PC-9 (cell line): ENCODE data around the gene SPHK2.
"Not testable (repeated sequence)": the region's sequence is repeated elsewhere in the genome, so short reads cannot be mapped to it uniquely, and the experiment has no call there.

ENCODE experiments used
- EZH2 ChIP-seq: fragments of 200-600 bp; sonication (generic); IDR thresholded peaks from 2 replicates; pipeline ENCODE4 v1.8.0; 2017; ENCODE audit warnings: antibody characterized with exemption, low read depth
- TF ChIP-seq, protein P1 (sequence below): fragments of 200-600 bp; sonication (generic); conservative IDR thresholded peaks from 2 replicates; pipeline ENCODE4 v1.6.1; 2017; ENCODE audit warnings: mixed run types, antibody characterized with exemption, mild to moderate bottlenecking, moderate library complexity

DNA sequence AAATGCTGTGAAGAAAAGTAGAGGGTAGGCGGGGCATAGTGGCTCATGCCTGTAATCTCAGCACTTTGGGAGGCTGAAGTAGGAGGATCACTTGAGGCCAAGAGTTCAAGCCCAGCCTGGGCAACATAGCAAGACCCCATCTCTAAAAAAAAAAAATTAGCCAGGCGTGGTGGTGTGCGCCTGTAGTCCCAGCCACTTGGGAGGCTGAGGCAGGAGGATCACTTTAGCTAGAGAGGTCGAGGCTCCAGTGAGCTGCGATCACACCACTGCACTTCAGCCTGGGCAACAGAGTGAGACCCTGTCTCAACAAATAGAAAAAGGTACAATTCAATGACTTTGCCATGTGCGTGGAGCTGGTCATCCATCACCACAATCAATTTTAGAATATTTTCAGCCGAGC lies 41.4 kb upstream of the SPHK2 start:
- TF ChIP-seq EZH2, result not testable (repeated sequence)
- TF ChIP-seq, protein P1, sequence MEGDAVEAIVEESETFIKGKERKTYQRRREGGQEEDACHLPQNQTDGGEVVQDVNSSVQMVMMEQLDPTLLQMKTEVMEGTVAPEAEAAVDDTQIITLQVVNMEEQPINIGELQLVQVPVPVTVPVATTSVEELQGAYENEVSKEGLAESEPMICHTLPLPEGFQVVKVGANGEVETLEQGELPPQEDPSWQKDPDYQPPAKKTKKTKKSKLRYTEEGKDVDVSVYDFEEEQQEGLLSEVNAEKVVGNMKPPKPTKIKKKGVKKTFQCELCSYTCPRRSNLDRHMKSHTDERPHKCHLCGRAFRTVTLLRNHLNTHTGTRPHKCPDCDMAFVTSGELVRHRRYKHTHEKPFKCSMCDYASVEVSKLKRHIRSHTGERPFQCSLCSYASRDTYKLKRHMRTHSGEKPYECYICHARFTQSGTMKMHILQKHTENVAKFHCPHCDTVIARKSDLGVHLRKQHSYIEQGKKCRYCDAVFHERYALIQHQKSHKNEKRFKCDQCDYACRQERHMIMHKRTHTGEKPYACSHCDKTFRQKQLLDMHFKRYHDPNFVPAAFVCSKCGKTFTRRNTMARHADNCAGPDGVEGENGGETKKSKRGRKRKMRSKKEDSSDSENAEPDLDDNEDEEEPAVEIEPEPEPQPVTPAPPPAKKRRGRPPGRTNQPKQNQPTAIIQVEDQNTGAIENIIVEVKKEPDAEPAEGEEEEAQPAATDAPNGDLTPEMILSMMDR, result not testable (repeated sequence)
